ENCODE data around the gene BAG5. TPM values are rescaled to one million over a fixed set of nuclear protein-coding genes. Genes with fewer than 3 reads are reported as not detected.
A peak's percentile ranks its signal among the peaks of the same experiment; 100 is the strongest.
"Not testable (repeated sequence)": the region's sequence is repeated elsewhere in the genome, so short reads cannot be mapped to it uniquely, and the experiment has no call there.

Gene BAG5
- total RNA-seq, 1 donor from 2014 or later = 32.1 TPM

- Mint-ChIP-seq H3K27ac (ENCODE audit: unreplicated experiment) (peak overlapping the region; percentile 59), H3K27me3 (ENCODE audit: low read depth) (peaks cover 23% of the 10 kb centered on the region), H3K36me3 (ENCODE audit: low read depth) (peaks cover 11% of the 10 kb centered on the region), H3K9me3 (no peaks in the 10 kb centered on the region), H3K4me3 (peak overlapping the region; percentile 83), H3K4me1 (peaks cover 26% of the 10 kb centered on the region)
- DNase-seq (ENCODE audit: low read depth, low spot score) = no peak
- no peak for TF ChIP-seq CTCF (conservative IDR thresholded peaks at IDR 0.05)
Observed at GRCh38 chr14:103516426-103517173, 45.9 kb downstream of the BAG5 start.

- no peak overlapping the region for H3K27ac Mint-ChIP-seq (ENCODE audit: unreplicated experiment)
- DNase-seq (ENCODE audit: low read depth, low spot score) = no peak
- TF ChIP-seq CTCF (conservative IDR thresholded peaks at IDR 0.05) = no peak
- H3K36me3 Mint-ChIP-seq (ENCODE audit: low read depth) = peaks cover 14% of the 10 kb centered on the region
- H3K4me3 Mint-ChIP-seq = peak overlapping the region; percentile 64
- H3K4me1 Mint-ChIP-seq = peaks cover 26% of the 10 kb centered on the region
- H3K9me3 Mint-ChIP-seq = no peaks in the 10 kb centered on the region
- peaks cover 23% of the 10 kb centered on the region for H3K27me3 Mint-ChIP-seq (ENCODE audit: low read depth)
Observed at GRCh38 chr14:103514596-103515421, 47.6 kb downstream of the BAG5 start.

DNA sequence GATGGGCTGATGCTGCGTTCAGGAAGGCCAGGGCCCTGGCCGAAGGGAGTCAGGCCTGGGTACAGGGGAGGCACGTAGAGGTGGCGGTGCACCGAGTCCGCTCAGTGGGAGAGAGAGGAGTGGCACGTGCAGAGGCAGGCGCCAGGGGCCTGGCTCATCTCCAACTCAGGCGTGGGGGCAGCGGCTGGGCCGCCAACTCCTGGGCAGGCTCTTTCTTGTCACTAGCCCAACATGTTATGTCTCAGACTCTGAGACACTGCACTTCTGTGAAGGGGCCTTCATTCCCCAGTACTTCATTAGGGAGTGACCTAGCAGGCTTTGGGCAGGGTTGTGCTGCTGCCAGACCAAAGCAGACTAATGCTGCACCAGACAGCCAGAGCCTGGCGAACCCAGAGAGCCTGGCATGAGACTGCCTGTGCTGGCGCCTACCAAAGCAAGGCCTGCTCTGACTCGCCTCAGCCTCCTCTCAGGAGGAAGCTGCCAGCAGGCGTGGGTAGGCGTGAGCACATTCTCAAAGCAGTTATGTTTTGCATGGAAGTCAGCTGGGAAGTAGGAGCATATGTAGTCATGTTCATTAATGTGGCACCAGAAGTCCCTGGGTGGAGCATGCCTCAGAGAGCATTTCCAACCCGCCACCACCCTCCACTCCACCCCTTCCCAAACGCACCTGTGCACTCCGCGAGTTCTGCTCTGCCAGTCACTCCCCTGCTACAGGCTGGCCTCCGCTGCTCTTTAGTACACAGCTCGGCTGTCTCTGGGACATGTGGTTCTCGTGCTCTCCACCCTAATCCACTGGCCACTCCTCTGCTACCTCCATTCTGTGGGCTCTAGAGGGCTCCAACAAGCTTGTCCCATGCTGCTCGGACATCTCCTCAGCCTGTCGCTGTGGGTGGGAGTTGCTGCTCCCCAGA, 49.5 kb downstream of the BAG5 start:
- Mint-ChIP-seq H3K27me3 (ENCODE audit: low read depth) (peaks cover 13% of the 10 kb centered on the region), H3K27ac (ENCODE audit: unreplicated experiment) (peak overlapping the region; percentile 31), H3K4me1 (peaks cover 16% of the 10 kb centered on the region), H3K4me3 (peak overlapping the region; percentile 44), H3K9me3 (no peaks in the 10 kb centered on the region), H3K36me3 (ENCODE audit: low read depth) (peaks cover 6% of the 10 kb centered on the region)
- DNase-seq (ENCODE audit: low read depth, low spot score) = no peak
- TF ChIP-seq CTCF (conservative IDR thresholded peaks at IDR 0.05) = no peak

DNA sequence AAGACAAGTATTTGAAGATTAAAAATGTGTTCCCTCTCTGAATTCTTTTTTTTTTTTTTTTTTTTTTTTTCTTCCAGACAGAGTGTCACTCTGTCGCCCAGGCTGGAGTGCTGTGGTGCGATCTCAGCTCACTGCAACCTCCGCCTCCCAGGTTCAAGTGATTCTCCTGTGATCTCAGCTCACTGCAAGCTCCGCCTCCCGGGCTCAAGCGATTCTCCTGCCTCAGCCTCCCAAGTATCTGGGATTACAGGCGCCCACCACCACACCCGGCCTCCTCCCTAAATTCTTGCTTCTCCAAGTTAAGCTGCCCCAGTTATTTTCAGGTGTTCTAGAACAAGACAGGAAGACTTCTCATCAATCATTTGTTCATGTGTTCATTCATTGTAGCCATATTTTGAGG, 50.3 kb downstream of the BAG5 start:
- not testable (repeated sequence) for H3K27me3 Mint-ChIP-seq (ENCODE audit: low read depth); H3K27ac Mint-ChIP-seq (ENCODE audit: unreplicated experiment); DNase-seq (ENCODE audit: low read depth, low spot score); H3K4me3 Mint-ChIP-seq; H3K9me3 Mint-ChIP-seq; H3K36me3 Mint-ChIP-seq (ENCODE audit: low read depth)
- peaks cover 11% of the 10 kb centered on the region for H3K4me1 Mint-ChIP-seq

DNA sequence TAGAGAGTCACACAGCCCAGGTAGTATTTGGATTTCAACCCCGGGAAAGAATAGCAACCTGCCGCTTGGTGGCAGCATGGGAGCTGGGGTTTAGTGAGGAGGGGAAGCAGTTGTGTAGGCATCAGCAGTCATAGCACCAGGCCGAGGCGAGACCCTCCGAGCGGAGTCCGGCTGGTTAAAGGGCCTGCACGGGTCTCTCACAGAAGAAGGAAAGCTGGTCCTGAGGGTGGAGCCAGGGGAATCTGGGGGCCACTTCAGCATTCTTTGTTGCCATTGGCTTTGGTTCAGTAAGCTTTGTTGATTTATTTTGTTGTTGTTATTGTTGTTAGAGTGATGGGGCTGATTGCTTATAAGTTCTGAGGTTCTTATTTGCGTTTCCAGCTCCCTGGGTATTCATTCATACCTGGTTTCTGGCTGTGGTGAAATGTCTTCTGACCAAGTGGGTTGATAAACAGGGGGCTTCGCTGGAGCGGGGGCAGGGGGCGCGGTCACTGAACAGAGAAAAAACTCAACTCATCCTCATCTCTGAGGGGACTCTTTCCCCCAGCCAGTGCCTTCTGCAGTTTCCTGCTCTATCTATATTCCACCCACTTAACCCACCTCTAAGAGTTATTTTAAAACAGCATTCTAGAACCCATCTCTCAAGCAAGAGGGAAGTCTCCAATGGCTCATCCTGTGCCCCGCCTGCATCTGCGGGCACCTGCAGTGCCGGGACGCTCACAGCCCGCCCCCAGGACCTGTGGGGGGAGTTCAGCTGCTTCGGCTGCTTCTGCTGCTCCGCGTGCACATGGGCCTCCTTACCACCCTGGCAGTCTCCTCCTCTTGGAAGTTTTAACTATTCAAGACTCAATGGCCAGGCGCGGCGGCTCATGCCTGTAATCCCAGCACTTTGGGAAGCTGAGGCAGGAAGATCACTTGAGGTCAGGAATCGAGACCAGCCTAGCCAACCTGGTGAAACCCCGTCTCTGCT, 51.4 kb downstream of the BAG5 start:
- no peak for DNase-seq (ENCODE audit: low read depth, low spot score)
- H3K4me3 Mint-ChIP-seq = peak overlapping the region; percentile 57
- peaks cover 4% of the 10 kb centered on the region for H3K4me1 Mint-ChIP-seq

More for the DNA sequence above, 51.4 kb downstream of the BAG5 start:
- Mint-ChIP-seq H3K36me3 (ENCODE audit: low read depth) (peaks cover 8% of the 10 kb centered on the region), H3K27ac (ENCODE audit: unreplicated experiment) (no peak overlapping the region), H3K9me3 (no peaks in the 10 kb centered on the region), H3K27me3 (ENCODE audit: low read depth) (no peaks in the 10 kb centered on the region)
- TF ChIP-seq CTCF (conservative IDR thresholded peaks at IDR 0.05) = no peak
